Epithelial cell of prostate (primary cell): ENCODE data around the gene ANO8.

Source experiments
- DNase-seq: peaks from one replicate; pipeline ENCODE4 v3.0.0-alpha.2; 2011; ENCODE audit warnings: low read depth, low spot score
- H3K27ac ChIP-seq: fragments of 450-650 bp; 2 replicates; pipeline ENCODE4 v1.5.1; 2017; ENCODE audit warnings: mild to moderate bottlenecking

ANO8 gene

GRCh38 chr19:17314007-17314593 lies 20.6 kb downstream of the ANO8 start:
- H3K27ac ChIP-seq: no peak overlapping the region
- no peak for DNase-seq

- no peak for DNase-seq
- peak overlapping the region; percentile 73 for H3K27ac ChIP-seq
These were observed 22.2 kb downstream of the ANO8 start for GRCh38 chr19:17312189-17313113.

DNA sequence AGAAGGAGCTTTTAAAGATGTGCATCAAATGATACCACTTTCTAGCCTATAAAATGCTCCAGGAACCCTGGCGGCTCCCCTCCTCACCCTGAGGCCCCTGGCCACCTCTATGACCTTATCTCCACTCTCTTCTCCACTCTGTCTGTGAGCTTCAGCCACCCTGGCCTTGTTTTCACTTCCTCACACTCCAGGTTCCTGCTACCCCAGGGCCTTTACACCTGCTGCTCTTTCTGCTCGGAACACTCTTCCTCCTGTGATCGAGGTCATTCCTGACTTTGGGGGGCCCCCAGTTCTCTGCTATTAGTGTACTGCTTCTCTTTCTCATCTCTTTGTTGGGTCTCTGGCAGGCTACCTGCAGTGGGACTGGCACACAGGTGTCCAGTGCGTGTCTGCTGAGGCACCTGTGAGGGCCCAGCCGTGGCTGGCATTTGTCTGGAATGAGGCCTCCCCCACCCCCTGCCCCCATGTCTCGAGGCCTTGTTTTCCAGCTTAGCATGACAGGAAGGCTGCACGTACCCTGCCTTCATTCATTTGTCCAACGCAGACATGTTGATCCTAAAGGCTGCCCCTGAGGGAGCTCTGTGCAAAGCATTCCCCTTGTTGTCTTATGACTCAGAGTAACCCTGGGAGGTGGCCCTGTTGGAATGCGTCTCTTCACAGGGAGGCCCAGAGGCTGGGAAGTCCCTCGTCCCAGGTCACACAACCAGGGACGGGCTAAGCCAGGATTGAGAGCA lies 23.0 kb downstream of the ANO8 start:
- peak overlapping the region; percentile 73 for H3K27ac ChIP-seq
- DNase-seq: no peak

GRCh38 chr19:17309965-17310461 lies 24.6 kb downstream of the ANO8 start:
- H3K27ac ChIP-seq: peak overlapping the region; percentile 73
- no peak for DNase-seq

DNA sequence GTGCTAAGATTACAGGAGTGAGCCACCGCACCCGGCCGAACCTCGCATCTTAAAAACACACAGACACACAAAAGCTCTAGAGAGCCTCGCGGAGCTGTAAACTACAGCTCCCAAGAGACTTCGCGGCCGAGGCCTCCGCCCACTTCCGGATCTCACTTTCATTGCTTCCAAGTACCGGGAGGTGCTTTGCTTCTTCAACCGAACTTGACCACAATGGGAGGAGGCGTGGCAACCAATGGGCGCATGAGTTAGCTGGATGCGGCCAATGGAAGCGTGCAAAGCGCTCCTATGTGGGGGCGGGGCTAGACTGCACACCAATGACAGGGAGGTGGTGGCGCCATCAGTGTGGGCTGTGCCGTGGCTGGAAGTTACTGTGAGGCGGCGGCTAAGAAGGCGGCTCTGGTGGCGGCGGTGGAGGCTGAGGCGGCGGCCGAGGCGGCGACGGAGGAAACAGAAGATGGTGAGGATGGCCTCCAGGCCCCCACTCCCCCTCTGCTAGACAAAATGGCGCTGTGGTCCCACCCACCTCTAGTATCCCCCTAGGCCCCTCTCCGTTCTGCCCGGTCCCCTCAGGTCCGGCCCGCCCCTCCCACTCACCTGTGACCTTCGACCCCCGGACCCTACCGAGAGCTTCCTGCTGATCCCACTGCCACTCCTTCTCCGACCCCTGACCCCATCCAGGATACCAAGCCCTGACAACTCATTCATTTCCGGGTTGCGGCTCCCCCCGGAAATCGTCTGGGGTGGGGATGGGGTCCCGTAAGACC lies 25.3 kb downstream of the ANO8 start, which contains the start of gene DDA1:
Gene DDA1 (plus strand): TSS at position 366 of the 767 bp plus-strand sequence. CDS start 92 bp downstream, at position 458.
- H3K27ac ChIP-seq: peak within 1 kb of the TSS; percentile 73
- DNase-seq: peak; percentile 100

DNA sequence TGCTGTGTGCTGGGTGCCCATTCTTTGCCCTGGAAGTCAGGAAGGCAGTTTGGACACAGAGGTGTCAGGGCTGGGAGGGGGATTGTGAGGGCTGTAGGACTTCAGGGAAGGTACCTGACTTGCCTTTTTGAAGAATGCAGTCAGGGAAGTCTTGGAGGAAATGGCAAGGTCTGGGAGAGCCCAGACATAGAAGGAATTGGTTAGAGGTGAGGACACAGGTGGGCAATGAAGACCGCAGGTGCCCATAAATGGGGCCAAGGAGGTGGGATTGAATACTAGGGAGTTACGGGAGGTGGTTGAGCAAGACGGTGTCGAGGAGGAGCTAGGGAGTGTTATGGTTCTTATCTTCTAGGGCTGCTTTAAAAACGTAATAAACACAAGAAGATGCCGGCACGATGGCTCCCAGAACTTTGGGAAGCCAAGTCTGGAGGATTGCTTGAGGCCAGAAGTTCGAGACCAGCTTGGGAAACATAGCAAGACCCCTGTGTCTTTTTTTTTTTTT lies 26.7 kb downstream of the ANO8 start:
- no peak overlapping the region for H3K27ac ChIP-seq
- DNase-seq: no peak

- DNase-seq: no peak
- peak overlapping the region; percentile 81 for H3K27ac ChIP-seq
These were observed 28.4 kb downstream of the ANO8 start for GRCh38 chr19:17306285-17306714.

DNA sequence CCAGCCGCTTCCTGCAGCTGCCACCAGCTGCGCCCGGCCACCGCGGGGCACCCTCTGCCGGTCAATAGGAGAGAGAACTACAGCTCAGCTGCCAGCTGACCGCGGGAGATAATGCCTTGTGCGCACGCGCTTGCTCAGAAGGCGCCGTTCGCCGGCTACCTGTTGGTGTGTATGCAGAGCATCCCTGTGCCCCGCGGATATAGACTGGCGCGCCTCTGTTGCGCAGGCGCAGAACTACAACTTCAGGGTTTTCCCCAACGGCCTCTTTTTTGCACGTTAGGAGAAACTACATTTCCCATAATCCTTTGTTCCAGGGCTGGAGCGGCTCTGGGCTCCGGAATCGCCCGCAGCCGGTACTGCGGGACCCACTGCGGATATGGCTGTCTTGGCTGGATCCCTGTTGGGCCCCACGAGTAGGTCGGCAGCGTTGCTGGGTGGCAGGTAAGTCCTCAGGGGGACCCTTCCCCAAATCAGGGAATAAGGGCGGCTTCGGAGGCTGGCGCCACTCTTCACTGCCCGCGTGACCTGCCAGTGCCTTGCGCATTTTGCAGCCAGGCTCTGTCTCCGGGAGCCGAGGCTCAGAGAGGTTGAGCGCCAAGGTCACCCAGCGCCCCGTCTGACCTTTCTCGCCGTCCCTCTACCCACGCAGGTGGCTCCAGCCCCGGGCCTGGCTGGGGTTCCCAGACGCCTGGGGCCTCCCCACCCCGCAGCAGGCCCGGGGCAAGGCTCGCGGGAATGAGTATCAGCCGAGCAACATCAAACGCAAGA lies 29.0 kb downstream of the ANO8 start, which contains the start of gene MRPL34:
Gene MRPL34 (plus strand): TSS at position 356 of the 768 bp plus-strand sequence. CDS start 21 bp downstream, at position 377.
- DNase-seq: peak; percentile 98
- peak within 1 kb of the TSS; percentile 81 for H3K27ac ChIP-seq

DNA sequence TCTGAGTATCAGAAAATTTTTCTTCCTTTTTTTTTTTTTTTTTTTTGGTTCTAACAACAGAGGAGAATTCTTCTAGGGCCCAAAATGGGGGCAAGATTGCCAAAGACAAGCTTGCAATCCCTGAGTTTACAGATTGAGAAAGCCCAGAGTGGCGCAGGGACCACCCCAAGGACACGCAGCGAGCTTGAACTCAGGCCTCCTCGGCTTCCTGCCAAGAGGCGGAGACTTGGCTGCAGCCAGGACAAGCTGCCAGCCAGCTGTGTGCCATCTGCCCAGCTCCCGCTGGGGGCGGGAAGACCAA lies 29.5 kb downstream of the ANO8 start:
- H3K27ac ChIP-seq: peak overlapping the region; percentile 81
- DNase-seq: no peak

DNA sequence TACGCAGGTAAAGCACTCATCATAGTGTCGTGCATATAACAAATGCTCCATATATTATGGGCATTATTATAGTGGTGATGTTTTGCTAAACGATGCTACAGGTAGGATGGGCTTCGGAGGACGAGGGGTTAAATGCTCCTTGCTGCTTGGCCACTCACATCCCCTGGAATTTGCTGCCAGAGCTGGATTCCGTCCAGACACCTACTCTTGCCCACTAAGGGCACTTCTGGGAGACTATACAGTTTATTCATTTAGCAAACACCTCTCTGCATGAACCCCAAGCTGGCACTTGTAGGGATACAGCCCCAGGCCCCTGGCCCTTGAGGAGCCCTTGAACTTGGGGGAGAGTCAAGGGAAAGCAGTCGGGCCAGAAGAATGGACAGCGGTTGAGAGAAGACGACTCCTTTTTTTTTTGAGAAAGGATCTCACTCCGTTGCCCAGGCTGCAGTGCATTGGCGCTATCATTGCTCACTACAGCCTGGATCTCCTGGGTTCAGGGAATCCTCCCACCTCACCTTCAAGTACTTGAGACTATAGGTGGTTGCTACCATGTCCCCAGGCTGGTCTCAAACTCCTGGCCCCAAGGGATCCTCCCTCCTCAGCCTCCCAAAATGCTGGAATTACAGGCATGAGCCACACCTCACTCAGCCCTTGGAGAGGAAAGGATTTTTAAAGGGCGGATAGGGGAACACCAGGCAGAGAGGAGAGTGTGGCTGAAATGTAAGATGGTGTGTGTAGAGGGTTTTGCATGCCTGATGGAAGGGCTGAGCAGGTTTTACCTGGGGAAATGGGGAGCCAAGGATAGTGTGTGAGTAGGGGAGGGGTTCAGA lies 30.1 kb downstream of the ANO8 start:
- DNase-seq: no peak

GRCh38 chr19:17303940-17304267 lies 30.8 kb downstream of the ANO8 start:
- no peak for DNase-seq
- H3K27ac ChIP-seq: peak overlapping the region; percentile 81

More for the DNA sequence above, 30.1 kb downstream of the ANO8 start:
- H3K27ac ChIP-seq: peak overlapping the region; percentile 81

- peak within 1 kb of the TSS; percentile 81 for H3K27ac ChIP-seq
- peak; percentile 68 for DNase-seq
These were observed 31.3 kb downstream of the ANO8 start, which contains the start of gene ABHD8 for GRCh38 chr19:17303167-17303939. Gene ABHD8, minus strand, starts transcription at chr19:17303425. Its CDS starts 1,809 bp downstream, at chr19:17301616.

DNA sequence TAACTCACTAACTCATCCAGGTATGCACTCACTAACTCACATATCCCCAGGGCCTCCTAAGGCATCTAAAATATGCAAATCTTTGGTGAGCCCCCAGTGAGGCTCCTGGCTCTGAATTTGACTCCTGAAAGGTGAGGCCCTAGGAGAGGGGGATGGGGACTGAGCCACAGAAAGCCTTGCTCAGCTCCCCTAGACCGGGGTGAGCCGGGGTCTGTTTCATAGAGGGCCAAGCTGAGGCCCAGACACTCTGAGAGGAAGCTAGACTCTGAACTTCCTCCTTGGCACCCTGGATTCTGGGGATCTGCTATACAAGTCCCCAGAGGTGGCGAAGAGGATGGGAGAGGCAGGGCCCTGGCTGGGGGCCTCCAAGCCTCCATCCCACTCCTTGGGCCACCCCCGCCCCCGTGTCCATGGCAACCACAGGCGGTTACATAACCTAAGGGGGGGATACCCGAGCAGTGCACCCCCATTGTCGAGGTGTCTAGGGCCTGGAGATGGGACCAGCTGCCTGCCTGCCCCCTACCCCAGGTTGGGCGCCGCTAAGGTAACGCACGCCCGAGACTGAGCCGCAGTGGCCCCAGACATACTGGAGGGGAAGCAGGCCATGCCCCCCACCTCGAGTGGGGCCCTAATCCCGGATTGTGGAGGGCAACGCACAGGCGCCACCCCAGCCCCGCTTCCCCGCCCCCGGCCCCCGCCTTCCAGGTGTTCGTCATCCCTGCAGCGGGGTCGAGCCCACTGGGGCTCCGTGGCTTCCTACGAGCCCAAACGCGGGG lies 32.1 kb downstream of the ANO8 start:
- peak overlapping the region; percentile 81 for H3K27ac ChIP-seq
- no peak for DNase-seq

DNA sequence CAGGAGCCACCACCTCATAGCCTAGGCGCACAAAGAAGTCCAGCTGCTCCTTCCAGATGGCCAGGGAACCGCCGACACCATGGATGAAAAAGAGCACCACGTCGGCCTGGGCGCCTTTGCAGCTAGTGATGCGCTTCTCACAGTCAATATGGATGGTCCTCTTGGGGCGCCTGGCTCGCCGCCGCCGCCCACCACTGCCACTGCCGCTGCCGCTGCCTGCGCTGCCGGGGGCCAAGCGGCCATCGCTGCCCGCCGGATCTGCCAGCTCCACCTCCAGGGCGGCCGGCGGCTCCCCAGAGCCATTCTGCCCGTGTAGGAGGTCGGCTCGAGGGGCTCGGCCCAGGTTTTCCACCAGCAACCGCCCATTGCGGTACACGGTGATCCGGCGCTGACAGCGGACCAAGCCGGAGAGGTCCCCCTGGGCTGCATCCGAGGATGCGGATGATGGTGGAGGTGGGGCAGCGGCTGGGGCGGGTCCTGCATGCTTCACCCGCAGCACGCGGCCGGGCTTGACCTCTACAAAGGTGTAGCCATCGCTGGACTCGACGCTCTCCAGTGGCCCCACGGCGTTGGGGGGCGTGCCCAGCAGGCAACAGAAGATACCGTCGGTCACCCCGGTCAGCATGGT lies 33.5 kb downstream of the ANO8 start:
- no peak for DNase-seq
- no peak overlapping the region for H3K27ac ChIP-seq

GRCh38 chr19:17296976-17297375 lies 37.7 kb downstream of the ANO8 start:
- peak overlapping the region; percentile 74 for H3K27ac ChIP-seq
- no peak for DNase-seq

DNA sequence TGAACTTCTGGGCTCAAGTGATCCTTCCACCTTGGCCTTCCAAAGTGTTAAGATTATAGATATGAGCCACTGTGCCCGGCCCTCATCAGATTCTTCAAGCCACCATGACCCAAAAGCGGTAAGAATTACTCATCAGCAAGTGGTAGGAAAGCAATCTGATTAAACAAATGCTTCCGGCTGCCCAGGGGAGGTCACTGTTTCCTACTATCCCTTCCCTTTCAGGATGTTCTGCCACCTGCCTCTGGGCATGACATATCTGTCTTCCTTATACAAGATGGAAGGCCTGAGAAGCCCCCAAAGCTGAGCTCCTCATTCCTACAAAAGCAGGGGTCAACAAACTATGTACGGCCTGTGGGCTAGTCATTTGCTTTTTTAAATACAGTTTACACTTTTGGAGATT lies 38.4 kb downstream of the ANO8 start:
- DNase-seq: no peak
- peak overlapping the region; percentile 74 for H3K27ac ChIP-seq
